NCI-H2196 treated with DMSO at 0.1 percent for 48 hours (cell line): ENCODE measurements around the gene UBE2E2.

Experiments used
- DNase-seq: peaks from one replicate; lab custom pipeline; 2025; ENCODE audit not compliant: unreplicated experiment; lab: John Stamatoyannopoulos, UW

Gene UBE2E2

DNA sequence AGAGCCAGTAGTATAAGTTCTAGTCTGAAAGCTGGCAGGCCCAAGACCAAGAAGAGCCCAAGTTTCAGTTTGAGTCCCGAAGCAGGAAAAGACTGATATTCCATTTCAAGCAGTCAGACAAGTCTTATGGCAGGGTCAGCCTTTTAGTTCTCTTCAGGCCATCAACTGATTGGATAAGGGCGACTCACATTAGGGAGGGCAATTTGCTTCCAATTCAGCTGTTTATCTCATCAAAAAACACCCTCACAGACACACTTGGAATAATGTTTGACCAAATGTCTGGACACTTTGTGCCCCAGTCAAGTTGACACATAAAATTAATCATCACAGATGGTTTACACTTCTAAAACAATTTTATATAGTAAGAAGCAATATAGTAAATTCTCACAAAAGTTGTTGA is 69.7 kb downstream of the UBE2E2 start:
- DNase-seq, result no peak

DNA sequence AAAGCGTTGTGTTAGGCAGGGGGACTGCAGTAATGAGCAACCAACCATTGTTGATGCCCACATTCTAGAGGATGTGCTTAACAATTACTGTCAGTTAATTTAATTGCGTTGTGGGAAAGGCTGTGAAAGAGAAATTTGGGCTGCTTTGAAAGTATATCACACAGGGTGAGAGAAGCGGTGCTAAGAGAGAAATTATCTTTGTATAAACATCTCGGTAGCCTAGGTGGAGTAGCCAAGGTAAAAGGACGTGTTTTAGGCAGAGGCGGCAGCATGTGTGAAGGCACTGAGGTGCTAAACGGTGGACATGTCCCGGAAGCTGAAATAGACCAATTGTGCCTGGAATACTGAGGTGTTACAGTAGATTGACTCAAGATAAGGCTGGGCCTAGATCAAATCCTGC is 71.9 kb downstream of the UBE2E2 start:
- no peak for DNase-seq

GRCh38 chr3:23275814-23276213 is 72.7 kb downstream of the UBE2E2 start:
- no peak for DNase-seq

DNA sequence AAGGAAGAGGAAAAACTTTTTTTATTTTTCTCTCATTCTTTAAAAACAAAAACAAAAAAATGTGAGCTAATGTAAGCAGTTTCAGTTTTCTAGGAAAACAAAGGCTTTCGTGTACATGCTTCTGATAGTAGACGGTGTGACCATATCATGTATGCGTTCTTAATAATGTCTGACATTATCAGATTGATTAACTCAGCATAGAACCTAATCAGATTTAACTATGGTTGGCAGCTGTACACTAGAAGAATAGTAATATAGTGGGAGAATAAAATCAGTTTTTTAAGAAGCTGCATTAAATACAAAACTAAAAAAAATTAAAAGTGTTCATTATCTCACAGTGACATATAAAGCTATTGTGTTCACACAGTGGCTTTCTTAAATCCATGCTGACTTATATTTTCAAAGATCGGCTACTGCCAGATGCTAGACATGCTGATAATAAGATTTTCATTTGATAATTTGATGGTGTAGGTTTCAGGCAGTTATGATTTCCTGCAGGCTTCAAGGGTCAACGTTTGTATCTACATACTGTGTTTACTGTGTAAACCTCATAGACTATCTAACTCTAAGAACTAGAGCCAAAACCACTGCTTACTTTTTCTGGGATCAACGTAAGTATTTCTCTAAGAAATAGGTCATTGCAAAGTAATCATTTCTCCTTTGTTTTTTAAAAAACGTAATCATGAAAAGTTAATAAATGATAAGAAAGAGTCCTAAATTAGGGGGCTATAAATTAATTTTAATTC is 74.0 kb downstream of the UBE2E2 start:
- no peak for DNase-seq

DNA sequence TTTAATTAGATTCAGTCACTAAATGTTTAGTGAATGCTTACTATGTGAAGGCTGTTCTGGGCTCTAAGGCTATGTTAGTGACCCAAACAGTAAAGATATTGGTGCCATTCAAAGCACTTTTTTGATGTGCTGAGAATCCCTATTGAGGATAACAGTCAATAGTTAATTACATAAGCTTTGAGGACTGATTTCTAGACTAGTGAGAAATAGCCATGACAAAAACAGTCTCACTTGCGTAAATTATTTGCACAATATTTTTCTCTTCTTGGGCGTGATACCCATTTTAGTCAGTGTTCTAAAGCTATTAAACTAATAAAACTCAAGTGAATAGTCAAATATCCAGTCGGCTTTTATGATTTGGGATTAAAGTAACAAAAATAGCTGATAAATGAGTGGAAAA is 74.6 kb downstream of the UBE2E2 start:
- no peak for DNase-seq

DNA sequence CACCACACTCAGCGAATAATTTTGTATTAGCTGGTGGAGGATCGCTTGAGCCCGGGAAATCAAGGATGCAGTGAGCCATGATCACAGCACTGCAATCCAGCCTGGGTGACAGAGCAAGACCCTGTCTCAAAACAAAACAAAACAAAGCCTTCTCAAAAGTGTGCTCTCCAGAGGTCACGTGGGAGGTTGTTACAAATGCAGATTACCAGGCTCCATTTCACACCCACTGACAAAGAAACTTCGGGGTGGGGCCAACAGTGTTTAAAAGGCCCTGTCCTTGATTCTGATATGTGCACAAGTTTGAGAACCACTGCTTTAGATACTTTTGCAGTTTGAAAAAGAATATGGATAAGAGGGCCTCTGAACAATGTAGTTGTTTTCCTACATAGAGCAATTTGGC is 80.5 kb downstream of the UBE2E2 start:
- no peak for DNase-seq

GRCh38 chr3:23288286-23288685 is 85.2 kb downstream of the UBE2E2 start:
- no peak for DNase-seq

DNA sequence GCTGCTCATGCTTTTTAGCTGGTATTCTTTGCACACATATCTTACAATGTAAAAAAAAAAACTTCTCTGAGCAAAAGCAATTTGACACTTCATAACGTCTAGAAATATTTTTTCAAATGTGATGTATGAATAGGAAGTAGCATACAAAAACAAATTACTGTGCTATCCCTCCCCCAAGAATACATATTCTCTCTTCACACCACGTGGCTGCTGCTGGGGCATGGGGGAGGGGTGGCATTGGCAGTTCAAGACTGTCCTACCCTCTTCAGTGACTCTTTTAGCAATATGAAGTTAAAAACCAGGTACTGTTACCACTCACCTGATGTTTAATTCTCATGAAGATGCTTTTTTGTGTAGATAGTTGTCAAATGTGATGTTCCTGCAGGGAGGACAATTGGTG is 85.6 kb downstream of the UBE2E2 start:
- DNase-seq, result no peak

- DNase-seq, result no peak
These were observed 89.3 kb downstream of the UBE2E2 start for GRCh38 chr3:23292432-23292831.

GRCh38 chr3:23294770-23295387 is 91.8 kb downstream of the UBE2E2 start:
- no peak for DNase-seq

GRCh38 chr3:23301819-23302218 is 98.7 kb downstream of the UBE2E2 start:
- DNase-seq, result no peak

- no peak for DNase-seq
These were observed 99.1 kb downstream of the UBE2E2 start for GRCh38 chr3:23302271-23302670.

DNA sequence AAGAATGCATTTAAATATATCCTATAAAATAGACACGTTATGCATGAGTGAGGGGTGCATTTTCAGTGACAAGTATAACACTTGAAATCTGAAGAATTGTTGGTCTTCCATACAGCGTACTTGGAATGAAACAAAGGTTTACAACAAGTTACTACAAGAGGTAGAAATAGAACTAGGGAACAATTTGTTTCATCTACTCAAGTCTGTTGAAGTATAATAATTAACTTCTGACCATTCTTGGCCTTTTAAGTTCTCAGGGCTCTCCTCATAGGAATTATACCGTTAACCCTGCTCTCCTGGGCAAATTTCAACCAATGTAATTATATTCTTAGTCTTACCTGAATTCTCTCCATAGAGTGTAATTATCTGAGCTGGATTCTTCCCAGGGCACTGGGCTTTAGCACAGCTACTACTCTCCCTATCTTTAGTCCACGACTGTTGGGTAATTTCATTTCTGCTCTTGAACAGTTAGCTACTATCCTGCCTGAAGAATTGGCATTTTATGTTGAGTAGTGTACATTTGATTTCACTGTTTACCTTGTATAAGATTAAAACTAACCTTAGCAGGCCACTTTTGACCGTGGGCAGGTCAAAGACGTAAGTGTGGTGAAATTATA is 100.6 kb downstream of the UBE2E2 start:
- no peak for DNase-seq

DNA sequence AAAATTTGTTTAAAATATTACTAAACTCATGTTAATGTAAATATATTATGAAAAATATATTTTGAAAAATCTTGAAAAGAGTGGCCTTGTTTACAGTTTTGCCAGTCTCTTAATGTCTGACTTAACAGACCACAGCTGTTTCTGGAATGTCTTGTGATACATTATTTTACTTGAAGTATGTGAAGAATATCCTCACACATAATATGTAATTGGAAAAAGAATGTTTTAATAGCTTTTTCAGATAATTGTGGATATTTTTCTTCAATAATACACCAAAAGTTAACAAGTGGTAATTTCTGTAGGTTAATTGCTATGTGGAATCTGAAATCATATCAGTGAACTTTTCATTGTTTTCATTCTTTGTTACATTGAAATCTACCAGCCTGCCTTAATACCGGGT is 101.3 kb downstream of the UBE2E2 start:
- no peak for DNase-seq

- no peak for DNase-seq
These were observed 106.0 kb downstream of the UBE2E2 start for GRCh38 chr3:23308986-23309625.

- no peak for DNase-seq
These were observed 109.7 kb downstream of the UBE2E2 start for GRCh38 chr3:23312866-23313265.

- no peak for DNase-seq
These were observed 112.0 kb downstream of the UBE2E2 start for GRCh38 chr3:23314981-23315762.

DNA sequence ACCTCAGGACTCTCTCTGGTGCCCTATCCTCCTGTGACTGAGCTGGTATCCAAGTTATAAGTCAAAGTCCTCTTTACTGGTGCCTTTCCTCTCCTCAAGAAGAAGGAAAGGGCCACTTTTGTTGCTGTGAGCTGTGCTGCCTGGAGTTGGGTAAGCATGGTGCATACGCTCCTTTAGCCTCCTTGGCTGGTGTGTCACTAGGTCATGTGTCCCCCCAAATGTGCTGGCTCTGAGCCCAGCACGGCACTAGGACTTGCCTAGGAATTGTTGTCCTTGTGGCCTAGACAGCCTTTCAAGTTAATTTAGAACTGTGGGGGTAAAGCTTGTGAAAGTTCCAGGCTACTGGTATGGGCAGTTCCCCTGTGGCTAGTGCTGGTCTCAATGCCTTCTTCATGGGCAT is 113.8 kb downstream of the UBE2E2 start:
- no peak for DNase-seq

DNA sequence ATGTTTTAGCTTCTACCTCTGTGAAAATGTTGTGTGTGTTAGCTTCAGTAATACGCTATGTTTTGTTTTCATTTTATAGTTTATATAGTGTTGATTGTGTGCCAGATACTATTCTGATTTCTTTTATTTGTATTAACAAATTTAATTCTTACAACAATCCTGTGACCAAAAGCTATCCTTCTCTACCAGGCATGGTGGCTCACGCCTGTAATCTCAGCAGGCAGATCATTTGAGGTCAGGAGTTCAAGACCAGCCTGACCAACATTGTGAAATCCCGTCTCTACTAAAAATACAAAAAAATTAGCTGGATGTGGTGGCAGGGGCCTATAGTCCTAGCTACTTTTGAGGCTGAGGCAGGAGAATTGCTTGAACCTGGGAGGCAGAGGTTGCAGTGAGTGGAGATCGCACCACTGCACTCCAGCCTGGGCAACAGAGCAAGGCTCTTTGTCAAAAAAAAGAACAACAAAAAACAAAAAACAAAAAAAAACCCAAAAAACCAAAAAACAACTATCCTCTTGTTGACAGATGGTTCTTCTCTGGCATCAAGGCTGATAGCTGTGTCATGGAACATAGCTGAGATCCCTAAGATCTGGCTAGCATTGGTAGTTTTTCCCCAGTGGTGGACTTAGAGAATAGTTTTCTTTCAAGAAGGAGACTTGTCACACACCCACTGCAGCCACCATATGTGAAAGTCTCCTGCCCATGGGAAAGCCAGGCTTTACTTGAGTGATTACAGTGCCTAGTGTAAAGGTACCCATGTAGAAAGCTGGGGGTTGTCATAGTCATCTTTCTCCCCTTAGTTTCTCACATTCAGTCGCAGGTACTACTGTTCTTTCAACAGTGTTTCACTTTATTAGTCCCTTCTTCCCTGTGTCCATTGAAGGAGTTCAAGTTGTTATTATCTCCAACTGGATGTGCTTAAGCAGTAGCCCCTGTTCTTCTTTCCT is 116.5 kb downstream of the UBE2E2 start:
- no peak for DNase-seq
